Right renal pelvis (tissue), 4 donors: ENCODE results near the gene FOXF2. TPM values are rescaled to one million over a fixed set of nuclear protein-coding genes. Genes with fewer than 3 reads are reported as not detected.

ENCODE experiments used
- DNase-seq, 4 donors: peaks; one replicate each; pipeline ENCODE4 v3.0.0-alpha.2; 2013; ENCODE audit warnings: low read depth in 4 of 4, low spot score in 3 of 4, missing footprints in 1 of 4
- polyA plus RNA-seq, 4 donors: library from polyadenylated mRNA; unstranded; fragments of 120-200 nt; gene quantifications; one replicate each; pipeline ENCODE4 v1.2.1, GENCODE V29; 2013; ENCODE audit not compliant: insufficient read length in 4 of 4

Gene FOXF2
- polyA plus RNA-seq, 4 donors: 0.07 to 0.31 (median 0.13) TPM

- DNase-seq: no peak
Measured at GRCh38 chr6:1390133-1390945, 963 bp downstream of the FOXF2 start.

- DNase-seq: no peak
Measured at GRCh38 chr6:1390946-1391799, 1.8 kb downstream of the FOXF2 start.

GRCh38 chr6:1391800-1392309 lies 2.5 kb downstream of the FOXF2 start:
- no peak for DNase-seq

- DNase-seq: no peak
Measured at GRCh38 chr6:1392813-1393640, 3.7 kb downstream of the FOXF2 start.

GRCh38 chr6:1393641-1394283 lies 4.4 kb downstream of the FOXF2 start:
- DNase-seq: no peak

GRCh38 chr6:1394514-1395463 lies 5.4 kb downstream of the FOXF2 start:
- DNase-seq: no peak

GRCh38 chr6:1395506-1395905 lies 6.1 kb downstream of the FOXF2 start:
- DNase-seq: no peak

GRCh38 chr6:1395941-1396908 lies 6.8 kb downstream of the FOXF2 start:
- no peak for DNase-seq

- DNase-seq: peak in 3 of 4 donors; percentile 56 to 67 (median 66)
Measured at GRCh38 chr6:1396952-1397868, 7.8 kb downstream of the FOXF2 start.

- no peak for DNase-seq
Measured at GRCh38 chr6:1399085-1399780, 9.9 kb downstream of the FOXF2 start.

GRCh38 chr6:1400126-1400850 lies 10.9 kb downstream of the FOXF2 start:
- DNase-seq: no peak

GRCh38 chr6:1402369-1402768 lies 13.0 kb downstream of the FOXF2 start:
- no peak for DNase-seq

GRCh38 chr6:1402868-1403267 lies 13.5 kb downstream of the FOXF2 start:
- no peak for DNase-seq

- DNase-seq: no peak
Measured at GRCh38 chr6:1403851-1404712, 14.7 kb downstream of the FOXF2 start.

- no peak for DNase-seq
Measured at GRCh38 chr6:1404713-1405098, 15.3 kb downstream of the FOXF2 start.
